H9 (cell line): ENCODE results near the gene PHF24. TPM values are rescaled to one million over a fixed set of nuclear protein-coding genes. Genes with fewer than 3 reads are reported as not detected.

Experiments used
- DNase-seq: peaks from one replicate; pipeline ENCODE4 v3.0.0-alpha.2; 2017
- H2AFZ ChIP-seq: one replicate; pipeline ENCODE4 v1.6.1; 2013; ENCODE audit warnings: mild to moderate bottlenecking, low read length, control low read depth, moderate library complexity
- H2AK5ac ChIP-seq: 2 replicates; pipeline ENCODE4 v1.6.1; 2013; ENCODE audit warnings: low read length, control low read depth, mixed read lengths; ENCODE audit not compliant: insufficient read length
- H2BK120ac ChIP-seq: one replicate; pipeline ENCODE4 v1.6.1; 2013; ENCODE audit warnings: low read depth, mild to moderate bottlenecking, low read length, control low read depth, inconsistent platforms; ENCODE audit not compliant: poor library complexity, severe bottlenecking
- H2BK12ac ChIP-seq: 2 replicates; pipeline ENCODE4 v1.6.1; 2013; ENCODE audit warnings: low read length, control low read depth, mixed read lengths, low read depth; ENCODE audit not compliant: insufficient read length
- H2BK15ac ChIP-seq: 2 replicates; pipeline ENCODE4 v1.6.1; 2013; ENCODE audit warnings: low read depth, low read length, control low read depth
- H2BK20ac ChIP-seq: one replicate; pipeline ENCODE4 v1.6.1; 2013; ENCODE audit warnings: low read depth, mild to moderate bottlenecking, low read length, control low read depth, inconsistent platforms; ENCODE audit not compliant: poor library complexity, severe bottlenecking
- H2BK5ac ChIP-seq: 2 replicates; pipeline ENCODE4 v1.6.1; 2013; ENCODE audit warnings: low read length, control low read depth, mixed read lengths; ENCODE audit not compliant: insufficient read length
- H3K14ac ChIP-seq: 2 replicates; pipeline ENCODE4 v1.6.1; 2013; ENCODE audit warnings: low read length, control low read depth; ENCODE audit not compliant: insufficient read depth
- H3K18ac ChIP-seq: 2 replicates; pipeline ENCODE4 v1.6.1; 2013; ENCODE audit warnings: low read depth, mild to moderate bottlenecking, mixed read lengths, low read length, control low read depth; ENCODE audit not compliant: insufficient read length
- H3K23ac ChIP-seq: 2 replicates; pipeline ENCODE4 v1.6.1; 2013; ENCODE audit warnings: low read length, control low read depth, mixed read lengths, low read depth; ENCODE audit not compliant: insufficient read length
- H3K23me2 ChIP-seq: 2 replicates; pipeline ENCODE4 v1.6.1; 2013; ENCODE audit warnings: low read depth, mild to moderate bottlenecking, mixed read lengths, low read length, control low read depth; ENCODE audit not compliant: insufficient read length, poor library complexity, severe bottlenecking
- H3K27ac ChIP-seq: 2 replicates; pipeline ENCODE4 v1.5.1; 2013; ENCODE audit warnings: low read length, control low read depth, mixed read lengths, low read depth; ENCODE audit not compliant: insufficient read length
- H3K27me3 ChIP-seq: 2 replicates; pipeline ENCODE4 v1.6.1; 2013; ENCODE audit warnings: low read length, control low read depth, inconsistent platforms; ENCODE audit not compliant: insufficient read depth
- H3K4ac ChIP-seq: 2 replicates; pipeline ENCODE4 v1.6.1; 2013; ENCODE audit warnings: low read depth, mild to moderate bottlenecking, control low read depth, inconsistent platforms, low read length, moderate library complexity
- H3K4me1 ChIP-seq: 2 replicates; pipeline ENCODE4 v1.6.1; 2013; ENCODE audit warnings: low read length, control low read depth, inconsistent platforms; ENCODE audit not compliant: insufficient read depth
- H3K4me2 ChIP-seq: 2 replicates; pipeline ENCODE4 v1.6.1; 2013; ENCODE audit warnings: low read length, control low read depth, mixed read lengths; ENCODE audit not compliant: insufficient read length, insufficient read depth
- H3K56ac ChIP-seq: 2 replicates; pipeline ENCODE4 v1.6.1; 2013; ENCODE audit warnings: low read depth, mild to moderate bottlenecking, mixed read lengths, low read length, control low read depth; ENCODE audit not compliant: insufficient read length
- H3K79me1 ChIP-seq: 2 replicates; pipeline ENCODE4 v1.6.1; 2013; ENCODE audit warnings: low read depth, mild to moderate bottlenecking, moderate library complexity, low read length, control low read depth, inconsistent platforms; ENCODE audit not compliant: insufficient read depth, poor library complexity, severe bottlenecking
- H3K79me2 ChIP-seq: 2 replicates; pipeline ENCODE4 v1.6.1; 2013; ENCODE audit warnings: low read length, control low read depth, inconsistent platforms; ENCODE audit not compliant: insufficient read depth
- H3K9ac ChIP-seq: 2 replicates; pipeline ENCODE4 v1.6.1; 2013; ENCODE audit warnings: low read length, control low read depth, mixed read lengths; ENCODE audit not compliant: insufficient read length; ENCODE audit errors: extremely low read depth
- H3K9me3 ChIP-seq: one replicate; pipeline ENCODE4 v1.6.1; 2013; ENCODE audit warnings: low read depth, low read length, inconsistent platforms; ENCODE audit not compliant: control insufficient read depth
- H3T11ph ChIP-seq: one replicate; pipeline ENCODE4 v1.6.1; 2013; ENCODE audit warnings: mild to moderate bottlenecking, low read length, control low read depth, inconsistent platforms
- H4K20me1 ChIP-seq: one replicate; pipeline ENCODE4 v1.6.1; 2013; ENCODE audit not compliant: control insufficient read depth, insufficient read length, insufficient read depth
- H4K5ac ChIP-seq: 2 replicates; pipeline ENCODE4 v1.6.1; 2013; ENCODE audit warnings: low read depth, mild to moderate bottlenecking, mixed read lengths, low read length, control low read depth; ENCODE audit not compliant: insufficient read length
- H4K8ac ChIP-seq: replicated peaks from 2 replicates; pipeline ENCODE4 v1.6.1; 2013; ENCODE audit warnings: low read length, control low read depth, mixed read lengths, low read depth; ENCODE audit not compliant: insufficient read length
- H4K91ac ChIP-seq: 2 replicates; pipeline ENCODE4 v1.6.1; 2013; ENCODE audit warnings: low read depth, mild to moderate bottlenecking, moderate library complexity, mixed read lengths, low read length, control low read depth; ENCODE audit not compliant: insufficient read length
- H3K27ac Mint-ChIP-seq, 3 experiments: 2 replicates in 2 of 3; 3 replicates in 1 of 3; pipeline ENCODE4 v1.8.0; 2020 to 2021; ENCODE audit warnings: mixed read lengths in 3 of 3, mild to moderate bottlenecking in 1 of 3, moderate library complexity in 1 of 3
- H3K27me3 Mint-ChIP-seq: 2 replicates; pipeline ENCODE4 v1.8.0; 2021; ENCODE audit warnings: low read depth, mild to moderate bottlenecking, moderate library complexity, mixed read lengths
- H3K36me3 Mint-ChIP-seq, 3 experiments: 2 replicates in 2 of 3; 3 replicates in 1 of 3; pipeline ENCODE4 v1.8.0; 2020 to 2021; ENCODE audit warnings: low read depth in 3 of 3, mixed read lengths in 3 of 3; ENCODE audit not compliant: insufficient read depth in 1 of 3
- H3K4me1 Mint-ChIP-seq, 2 experiments: 2 replicates each; pipeline ENCODE4 v1.8.0; 2020; ENCODE audit warnings: mixed read lengths in 2 of 2
- H3K4me3 Mint-ChIP-seq, 2 experiments: 2 replicates in 1 of 2; 3 replicates in 1 of 2; pipeline ENCODE4 v1.8.0; 2020 to 2021; ENCODE audit warnings: mild to moderate bottlenecking in 2 of 2, mixed read lengths in 2 of 2, moderate library complexity in 1 of 2
- H3K9me3 Mint-ChIP-seq, 2 experiments: 2 replicates in 1 of 2; 3 replicates in 1 of 2; pipeline ENCODE4 v1.8.0; 2020; ENCODE audit warnings: mild to moderate bottlenecking in 2 of 2, mixed read lengths in 2 of 2, moderate library complexity in 1 of 2
- WGBS: extraction: QIAGEN DNeasy Blood & Tissue Kit; methylation state at CpG from one replicate; pipeline ENCODE4 v1.1.7; 2013; ENCODE audit warnings: missing lambda C conversion rate, low lambda C conversion rate, mixed read lengths; ENCODE audit not compliant: insufficient read length; ENCODE audit errors: extremely low coverage; 5-methylcytosine and 5-hydroxymethylcytosine counted together
- total RNA-seq: library from RNA; stranded (reverse); gene quantifications from 2 replicates; pipeline ENCODE4 v1.2.1, GENCODE V29; 2021
- TF ChIP-seq, protein P1 (sequence below): fragments of 200-600 bp; sonication (generic); conservative IDR thresholded peaks from 3 replicates; pipeline ENCODE4 v1.8.0; 2021; ENCODE audit warnings: antibody characterized with exemption, mild to moderate bottlenecking

Gene PHF24
- total RNA-seq, 1 experiment from 2014 or later = 0.24 TPM

DNA sequence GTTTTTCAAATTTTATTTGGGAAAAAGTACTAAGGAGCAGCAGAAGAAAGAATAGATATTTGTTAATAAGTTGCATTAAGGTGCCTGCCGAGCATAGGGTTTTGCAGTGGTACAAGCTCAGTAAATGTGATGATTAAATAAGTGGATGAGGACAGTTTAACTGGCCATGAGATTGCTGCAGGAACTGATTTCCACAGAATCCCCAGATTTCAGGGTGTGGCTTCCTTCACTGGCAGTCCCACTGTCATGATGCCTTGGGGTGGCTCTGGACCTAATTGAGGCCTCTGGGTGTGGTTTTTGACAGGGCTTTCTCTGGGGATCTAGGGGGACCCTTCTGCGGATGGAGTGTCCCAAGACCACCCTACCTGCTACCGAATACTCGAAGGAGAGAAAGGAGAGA is 1.4 kb downstream of the PHF24 start:
- Histone ChIP-seq H2BK20ac (no peak overlapping the region), H3K79me1 (no peaks in the 10 kb centered on the region), H2AFZ (no peak overlapping the region), H4K91ac (no peak overlapping the region), H4K5ac (no peak overlapping the region), H3K27ac (no peak overlapping the region), H3K23me2 (peaks cover 5% of the 10 kb centered on the region), H2BK12ac (no peak overlapping the region), H3K56ac (no peak overlapping the region), H2BK5ac (no peak overlapping the region), H3K27me3 (peaks cover 6% of the 10 kb centered on the region; the same call in 1 of the 2 replicates), H3K4me1 (peaks cover 6% of the 10 kb centered on the region; the same call in 1 of the 2 replicates), H3K4me2 (no peak overlapping the region), H2AK5ac (no peak overlapping the region), H2BK15ac (no peak overlapping the region), H3T11ph (no peak overlapping the region), H3K14ac (no peak overlapping the region; the same call in 1 of the 2 replicates), H3K79me2 (no peaks in the 10 kb centered on the region), H3K18ac (no peak overlapping the region), H4K20me1 (no peaks in the 10 kb centered on the region), H3K9me3 (no peaks in the 10 kb centered on the region), H3K9ac (no peak overlapping the region), H4K8ac (no peak overlapping the region), H3K23ac (no peak overlapping the region), H3K4ac (no peak overlapping the region), H2BK120ac (no peak overlapping the region)
- Mint-ChIP-seq H3K36me3 (no peaks in the 10 kb centered on the region), H3K9me3 (no peaks in the 10 kb centered on the region), H3K27me3 (peaks cover 68% of the 10 kb centered on the region), H3K4me3 (no peak overlapping the region; a peak in 1 of 5 replicates), H3K4me1 (peaks cover 23 to 36% of the 10 kb centered on the region in 2 experiments), H3K27ac (no peak overlapping the region)
- DNase-seq = no peak
- TF ChIP-seq, protein P1, sequence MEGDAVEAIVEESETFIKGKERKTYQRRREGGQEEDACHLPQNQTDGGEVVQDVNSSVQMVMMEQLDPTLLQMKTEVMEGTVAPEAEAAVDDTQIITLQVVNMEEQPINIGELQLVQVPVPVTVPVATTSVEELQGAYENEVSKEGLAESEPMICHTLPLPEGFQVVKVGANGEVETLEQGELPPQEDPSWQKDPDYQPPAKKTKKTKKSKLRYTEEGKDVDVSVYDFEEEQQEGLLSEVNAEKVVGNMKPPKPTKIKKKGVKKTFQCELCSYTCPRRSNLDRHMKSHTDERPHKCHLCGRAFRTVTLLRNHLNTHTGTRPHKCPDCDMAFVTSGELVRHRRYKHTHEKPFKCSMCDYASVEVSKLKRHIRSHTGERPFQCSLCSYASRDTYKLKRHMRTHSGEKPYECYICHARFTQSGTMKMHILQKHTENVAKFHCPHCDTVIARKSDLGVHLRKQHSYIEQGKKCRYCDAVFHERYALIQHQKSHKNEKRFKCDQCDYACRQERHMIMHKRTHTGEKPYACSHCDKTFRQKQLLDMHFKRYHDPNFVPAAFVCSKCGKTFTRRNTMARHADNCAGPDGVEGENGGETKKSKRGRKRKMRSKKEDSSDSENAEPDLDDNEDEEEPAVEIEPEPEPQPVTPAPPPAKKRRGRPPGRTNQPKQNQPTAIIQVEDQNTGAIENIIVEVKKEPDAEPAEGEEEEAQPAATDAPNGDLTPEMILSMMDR = no peak
- no CpG with 5 or more reads among the region's 4 CpGs for WGBS
